Activated effector memory CD4-positive, alpha-beta T cell treated with Interleukin-2 at 50 U/mL for 16 hours (primary cell): Measurements from ENCODE around the gene STOM.

ENCODE experiments used
- DNase-seq: peaks from one replicate; pipeline ENCODE4 v3.0.0-alpha.2; 2020

STOM gene

GRCh38 chr9:121368745-121369144 is 1.3 kb downstream of the STOM start:
- DNase-seq: peak; percentile 9

- no peak for DNase-seq
Measured at GRCh38 chr9:121368138-121368522, 1.9 kb downstream of the STOM start.

- DNase-seq: no peak
Measured at GRCh38 chr9:121367306-121368137, 2.5 kb downstream of the STOM start.

GRCh38 chr9:121366611-121367192 is 3.3 kb downstream of the STOM start:
- DNase-seq: no peak

GRCh38 chr9:121365564-121365963 is 4.5 kb downstream of the STOM start:
- no peak for DNase-seq

- no peak for DNase-seq
Measured at GRCh38 chr9:121364886-121365285, 5.2 kb downstream of the STOM start.

- DNase-seq: no peak
Measured at GRCh38 chr9:121364077-121364476, 6.0 kb downstream of the STOM start.

- DNase-seq: no peak
Measured at GRCh38 chr9:121363622-121363961, 6.5 kb downstream of the STOM start.

GRCh38 chr9:121362813-121363621 is 7.0 kb downstream of the STOM start:
- DNase-seq: no peak

- DNase-seq: no peak
Measured at GRCh38 chr9:121360601-121361374, 9.3 kb downstream of the STOM start.

GRCh38 chr9:121359351-121360294 is 10.4 kb downstream of the STOM start:
- no peak for DNase-seq

GRCh38 chr9:121358751-121359150 is 11.3 kb downstream of the STOM start:
- DNase-seq: no peak

GRCh38 chr9:121357011-121357410 is 13.0 kb downstream of the STOM start:
- no peak for DNase-seq

- DNase-seq: no peak
Measured at GRCh38 chr9:121354762-121355161, 15.3 kb downstream of the STOM start.

GRCh38 chr9:121354141-121354540 is 15.9 kb downstream of the STOM start:
- DNase-seq: no peak

- DNase-seq: peak; percentile 20
Measured at GRCh38 chr9:121353241-121354061, 16.6 kb downstream of the STOM start.

- no peak for DNase-seq
Measured at GRCh38 chr9:121350993-121351561, 19.0 kb downstream of the STOM start.

- DNase-seq: no peak
Measured at GRCh38 chr9:121350036-121350435, 20.0 kb downstream of the STOM start.

GRCh38 chr9:121349009-121349408 is 21.0 kb downstream of the STOM start:
- DNase-seq: no peak

- no peak for DNase-seq
Measured at GRCh38 chr9:121348221-121348620, 21.8 kb downstream of the STOM start.

- no peak for DNase-seq
Measured at GRCh38 chr9:121345070-121345469, 25.0 kb downstream of the STOM start.
